SKM-1 (cell line): ENCODE measurements around the gene IYD.

Experiments used
- DNase-seq: peaks from one replicate; lab custom pipeline; 2025; ENCODE audit not compliant: unreplicated experiment; lab: John Stamatoyannopoulos, UW

The IYD gene

DNA sequence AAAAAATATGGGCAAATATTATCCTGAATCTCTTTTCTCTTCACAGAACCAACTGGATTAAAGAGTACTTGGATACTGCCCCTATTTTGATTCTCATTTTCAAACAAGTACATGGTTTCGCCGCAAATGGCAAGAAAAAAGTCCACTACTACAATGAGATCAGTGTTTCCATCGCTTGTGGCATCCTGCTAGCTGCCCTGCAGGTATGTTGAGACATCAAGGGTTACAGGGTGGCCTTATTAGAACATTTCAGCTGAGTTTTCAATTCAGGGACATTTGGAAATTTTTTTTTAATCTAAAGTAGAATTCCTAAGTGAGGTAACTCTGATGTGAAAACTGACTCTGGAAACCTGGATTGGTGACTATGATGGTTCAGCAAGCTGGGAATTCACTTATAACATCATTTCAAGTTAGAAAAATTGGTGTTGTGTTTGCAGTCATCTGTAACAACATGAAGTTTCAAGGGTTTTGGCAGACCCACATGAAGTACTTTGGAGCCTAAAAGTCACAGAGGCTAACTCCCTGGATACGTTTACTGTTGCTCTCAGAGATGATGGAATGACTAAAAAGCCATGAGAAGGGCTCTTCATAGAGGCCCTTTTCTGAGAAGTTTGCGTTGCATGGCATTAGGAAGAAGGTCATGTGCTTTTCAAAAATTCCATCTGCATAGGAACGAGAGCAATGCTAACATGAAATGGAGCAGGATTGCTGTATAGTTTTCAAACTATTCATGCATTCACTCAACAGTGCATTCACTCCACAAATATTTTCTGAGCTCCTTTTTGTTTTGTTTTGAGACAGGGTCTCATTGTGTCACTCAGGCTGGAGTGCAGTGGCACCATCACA, 25.5 kb downstream of the IYD start:
- no peak for DNase-seq

DNA sequence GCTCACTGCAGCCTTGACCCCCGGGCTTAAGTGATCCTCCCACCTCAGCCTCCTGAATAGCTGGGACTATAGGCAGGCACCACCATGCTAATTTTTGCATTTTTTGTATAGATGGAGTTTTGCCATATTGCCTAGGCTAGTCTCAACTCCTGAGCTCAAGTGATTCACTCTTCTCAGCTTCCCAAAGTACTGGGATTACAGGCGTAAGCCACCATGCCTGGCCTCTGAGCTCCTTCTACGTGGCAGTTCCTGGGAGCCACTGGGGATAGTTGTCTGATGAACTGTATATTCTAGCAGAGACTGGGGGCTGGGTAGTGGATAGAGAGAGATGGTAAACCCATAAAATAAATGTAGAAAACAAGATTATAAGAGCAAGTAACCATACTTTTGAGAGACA, 26.1 kb downstream of the IYD start:
- no peak for DNase-seq

DNA sequence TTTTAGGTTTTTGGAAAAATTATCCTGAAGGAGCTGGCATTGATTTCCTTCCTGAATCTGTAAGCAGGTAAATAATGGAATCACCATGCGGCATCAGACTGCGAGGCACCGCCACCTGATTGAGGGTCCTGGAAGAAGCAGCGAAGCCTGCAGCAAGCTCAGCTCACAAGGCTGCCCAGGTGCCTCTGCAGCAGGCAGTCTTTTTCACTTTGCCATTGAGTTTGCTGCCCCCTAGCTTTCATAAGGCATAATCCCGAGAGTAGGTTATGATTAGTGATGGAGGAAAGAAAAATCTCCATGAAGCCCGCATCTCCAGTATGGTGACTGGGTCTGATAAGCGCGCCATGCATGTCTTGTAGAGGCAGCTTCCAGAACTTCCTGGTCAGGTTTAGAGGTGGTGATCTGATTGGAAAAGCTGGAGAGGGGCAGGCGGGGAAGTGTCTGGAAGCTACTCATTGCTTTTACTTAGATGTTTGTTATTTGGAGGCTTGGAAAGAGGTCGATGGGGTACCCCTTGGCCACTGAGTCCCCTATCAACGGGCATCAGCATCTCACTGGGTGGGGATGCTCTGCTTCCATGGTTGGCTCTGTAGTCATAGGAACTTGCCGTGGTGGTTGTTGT, 26.7 kb downstream of the IYD start:
- DNase-seq: peak; percentile 27

DNA sequence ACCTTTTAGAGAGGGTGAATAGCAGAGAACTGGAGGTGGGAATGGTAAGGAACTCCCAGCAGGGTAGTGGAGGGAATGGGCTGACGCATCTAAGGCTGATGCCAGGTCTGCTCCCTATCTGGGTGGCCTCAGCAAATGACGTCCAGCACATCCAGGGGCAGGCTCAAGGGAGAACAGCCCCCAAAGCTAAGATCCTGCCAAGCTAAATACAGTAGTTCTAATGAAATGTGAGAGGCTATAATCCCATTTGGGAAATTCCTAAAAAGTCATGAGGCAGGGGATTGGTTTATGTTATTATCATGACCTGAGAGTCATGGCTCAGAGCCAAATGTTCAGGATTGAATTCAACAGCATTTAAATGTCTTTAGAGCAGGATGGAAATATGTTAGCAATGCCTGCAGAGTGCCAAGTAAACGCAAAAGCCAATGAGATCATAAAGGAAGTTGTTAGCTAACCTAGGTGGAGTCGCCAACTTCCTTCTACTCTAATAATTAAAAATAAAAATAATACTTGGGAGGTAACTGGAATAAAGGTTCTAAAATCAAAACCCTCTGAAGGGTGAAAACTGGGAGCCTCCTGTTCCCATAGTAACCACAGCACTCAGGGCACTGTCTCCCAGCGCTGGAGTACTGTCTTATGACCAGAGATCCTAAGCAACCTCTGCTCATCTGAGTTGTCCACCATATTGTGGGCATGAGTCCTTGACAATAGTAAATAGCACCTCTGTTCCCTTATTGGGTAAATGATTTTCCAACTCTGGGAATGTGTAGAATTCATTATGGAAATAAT, 34.8 kb downstream of the IYD start:
- DNase-seq: no peak

DNA sequence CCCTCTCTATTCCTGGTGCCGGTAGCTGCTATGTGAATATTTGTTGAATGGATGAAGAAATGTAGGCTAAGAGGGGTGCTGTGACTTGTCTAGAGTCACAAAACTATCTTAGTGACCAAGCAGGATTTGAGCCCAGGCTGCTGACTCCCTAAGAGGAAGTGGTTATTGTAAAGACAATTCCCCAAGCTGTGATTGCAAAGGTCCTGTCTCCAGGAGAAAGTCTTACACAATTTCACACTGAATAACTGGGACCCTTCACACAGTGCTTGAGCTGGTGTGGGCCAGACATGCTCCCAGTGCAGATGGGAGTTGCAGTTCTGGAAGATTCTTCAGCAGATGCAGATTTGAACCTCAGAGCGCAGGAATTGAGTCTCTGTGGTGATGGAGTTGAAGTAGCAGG, 38.1 kb downstream of the IYD start:
- no peak for DNase-seq

DNA sequence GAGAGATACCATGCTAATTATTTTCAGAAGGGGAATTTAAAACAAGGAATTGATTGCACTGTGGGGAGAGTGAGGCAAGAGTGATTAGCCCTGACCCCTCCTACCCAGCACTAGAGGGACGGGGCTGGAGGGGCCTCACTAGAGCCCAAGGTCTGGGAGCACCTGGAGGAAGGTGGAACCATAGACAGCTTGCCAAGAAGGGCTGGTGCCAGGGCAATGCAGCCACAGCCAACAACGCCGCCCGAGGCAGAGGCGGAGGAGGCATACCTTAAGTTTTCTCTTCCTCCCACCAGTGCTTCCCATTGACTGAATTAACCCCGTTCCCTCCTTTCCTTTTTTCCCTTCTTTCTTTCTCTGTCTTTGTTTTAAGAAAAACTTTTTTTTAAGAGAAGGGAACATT, 40.0 kb downstream of the IYD start:
- no peak for DNase-seq

DNA sequence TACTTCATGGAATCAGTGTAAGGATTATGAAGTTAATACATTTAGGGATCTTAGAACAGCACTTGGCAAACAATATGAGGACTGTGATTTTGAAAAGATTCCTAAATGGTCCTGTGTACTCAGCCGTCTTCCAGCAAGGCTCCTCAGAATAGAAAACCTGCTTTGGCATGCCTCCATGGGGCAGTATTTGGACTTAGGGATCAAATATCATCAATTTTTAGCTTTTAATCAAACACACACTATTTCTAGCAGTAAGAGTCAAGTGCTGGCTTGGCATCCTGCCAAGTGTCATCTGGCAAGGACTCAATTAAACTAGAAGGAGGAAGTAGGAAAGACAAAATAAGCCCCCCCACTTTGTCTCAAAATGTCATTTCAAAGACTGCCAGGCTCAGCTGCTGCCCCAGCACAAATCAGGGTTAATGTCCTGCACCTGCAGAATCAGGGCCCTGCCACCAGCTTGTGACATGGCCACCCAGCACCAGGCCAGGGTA, 40.8 kb downstream of the IYD start:
- DNase-seq: no peak

DNA sequence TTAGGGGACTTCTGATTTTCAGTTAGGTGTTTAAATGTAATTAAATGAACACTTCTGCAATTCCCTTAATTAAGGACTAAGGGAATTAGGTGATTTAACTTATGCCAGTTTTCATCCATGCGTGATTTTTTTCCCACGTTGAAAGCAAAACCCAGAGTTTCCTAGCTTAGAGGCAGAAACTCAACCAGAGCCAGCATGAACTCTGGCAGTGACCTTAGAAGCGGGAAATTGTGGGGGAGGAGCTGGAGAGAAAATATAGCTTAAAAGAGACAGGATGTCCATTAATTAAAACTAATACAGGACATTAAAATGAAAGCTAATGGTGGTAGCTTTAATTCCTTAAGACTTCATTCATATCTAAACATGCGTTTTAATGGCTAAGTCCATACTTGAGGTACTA, 41.6 kb downstream of the IYD start:
- DNase-seq: no peak

DNA sequence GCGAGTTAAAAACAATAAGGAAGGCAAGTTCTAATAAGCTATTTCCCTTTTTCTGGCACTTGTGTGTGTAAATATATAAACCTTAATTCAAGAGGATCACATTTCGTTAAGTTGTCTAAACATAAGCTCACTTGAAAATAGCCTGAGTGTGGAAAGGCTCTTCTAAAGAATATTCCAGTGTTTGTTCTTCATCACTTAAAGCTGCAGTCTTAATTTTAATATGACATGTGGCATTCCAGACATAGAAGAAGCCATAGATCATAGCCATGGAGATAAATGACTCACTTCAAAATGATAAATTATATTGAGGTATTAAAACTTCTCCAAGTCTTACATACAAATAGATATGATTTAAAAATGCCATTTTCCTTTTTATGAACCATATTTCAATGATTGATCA, 42.1 kb downstream of the IYD start:
- no peak for DNase-seq

DNA sequence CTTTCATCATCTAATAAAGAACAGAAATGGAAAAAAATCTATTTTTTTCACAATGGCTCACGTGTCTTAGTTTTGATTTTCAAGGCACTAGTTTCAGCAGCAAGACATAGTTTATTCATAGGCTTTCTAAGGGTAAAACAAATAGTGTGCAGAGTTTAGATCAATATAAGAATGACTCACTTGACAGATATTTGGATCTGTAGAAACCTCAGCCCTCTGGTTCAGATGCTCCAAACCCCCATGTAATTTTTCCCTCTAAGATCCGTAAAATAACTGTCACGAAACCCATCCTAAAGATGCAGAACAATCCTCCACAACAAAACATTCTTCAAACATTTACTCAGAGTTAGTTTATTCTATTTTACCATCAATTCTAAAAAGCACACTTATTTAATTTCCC, 43.4 kb downstream of the IYD start:
- DNase-seq: no peak

DNA sequence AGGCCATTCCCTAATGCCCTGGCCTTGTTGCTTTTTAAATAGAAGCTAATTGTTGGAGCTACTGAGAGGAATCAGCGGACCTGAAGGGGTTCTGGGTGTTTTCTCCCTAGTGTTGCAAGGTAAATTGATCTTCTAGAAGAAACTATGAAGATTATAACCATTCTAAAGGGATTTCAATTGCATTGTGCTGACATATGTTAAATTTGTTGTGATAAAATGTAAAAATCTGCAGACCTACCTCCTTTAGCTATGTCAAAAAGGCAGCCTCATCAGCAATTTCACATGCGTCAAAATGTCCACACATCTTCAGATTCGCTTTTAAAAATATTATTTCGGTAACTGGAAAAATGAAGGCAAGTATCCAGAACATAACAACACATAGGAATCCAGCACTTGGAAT, 44.4 kb downstream of the IYD start:
- no peak for DNase-seq

DNA sequence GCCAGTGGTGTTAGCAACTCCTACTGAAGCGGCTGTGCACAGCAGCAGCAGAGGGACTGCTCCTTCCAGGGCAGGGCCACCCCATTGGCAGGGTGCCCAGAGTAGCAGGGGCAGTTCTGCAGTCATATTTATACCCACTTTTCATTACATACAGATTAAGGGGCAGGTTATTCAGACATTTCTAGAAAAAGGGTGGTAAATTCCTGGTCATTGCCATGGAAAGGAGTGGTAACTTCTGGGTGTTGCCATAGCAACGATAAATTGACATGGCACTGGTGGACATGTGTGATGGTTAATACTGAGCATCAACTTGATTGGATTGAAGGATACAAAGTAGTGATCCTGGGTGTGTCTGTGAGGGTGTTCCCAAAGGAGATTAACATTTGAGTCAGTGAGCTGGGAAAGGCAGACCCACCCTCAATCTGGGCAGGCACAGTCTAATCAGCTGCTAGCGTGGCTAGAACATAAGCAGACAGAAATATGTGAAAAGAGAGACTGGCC, 45.0 kb downstream of the IYD start:
- no peak for DNase-seq

DNA sequence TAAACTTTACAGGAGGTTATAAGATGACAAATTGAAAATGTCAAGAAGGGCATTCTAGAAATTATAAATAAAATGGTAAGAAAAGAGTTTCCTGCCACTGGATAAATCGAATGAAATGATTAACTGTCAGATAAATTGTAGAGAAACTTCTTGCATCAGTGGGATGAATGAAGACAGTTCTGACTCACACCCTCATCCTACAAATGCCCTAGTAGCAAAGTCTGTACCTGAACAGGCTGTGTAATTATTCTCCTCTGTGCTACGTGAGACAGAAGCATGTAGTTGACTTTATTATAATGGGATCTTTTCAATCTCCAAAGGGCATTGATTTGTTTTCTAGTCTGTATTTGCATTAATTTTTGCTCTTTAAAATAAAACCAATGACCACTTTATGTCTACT, 47.3 kb downstream of the IYD start:
- DNase-seq: no peak

DNA sequence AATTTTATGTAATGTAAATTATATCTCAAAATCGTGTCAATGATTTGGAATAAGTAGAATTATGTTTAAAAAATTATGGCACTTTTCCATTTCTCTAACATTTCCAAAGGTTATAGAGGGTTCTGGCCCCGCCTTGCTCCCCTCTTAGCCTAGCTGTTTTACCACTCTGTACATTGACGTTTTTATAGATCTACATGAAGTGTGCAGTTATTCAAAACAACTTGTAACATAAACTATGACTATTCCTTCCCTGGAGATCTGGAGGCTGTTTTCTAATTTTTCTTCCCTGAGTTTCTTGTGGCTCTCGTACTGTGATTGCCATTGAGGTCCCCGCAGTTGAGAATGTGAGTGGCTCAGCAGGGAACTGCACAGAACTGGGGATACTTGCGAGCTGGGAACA, 48.4 kb downstream of the IYD start:
- DNase-seq: no peak

DNA sequence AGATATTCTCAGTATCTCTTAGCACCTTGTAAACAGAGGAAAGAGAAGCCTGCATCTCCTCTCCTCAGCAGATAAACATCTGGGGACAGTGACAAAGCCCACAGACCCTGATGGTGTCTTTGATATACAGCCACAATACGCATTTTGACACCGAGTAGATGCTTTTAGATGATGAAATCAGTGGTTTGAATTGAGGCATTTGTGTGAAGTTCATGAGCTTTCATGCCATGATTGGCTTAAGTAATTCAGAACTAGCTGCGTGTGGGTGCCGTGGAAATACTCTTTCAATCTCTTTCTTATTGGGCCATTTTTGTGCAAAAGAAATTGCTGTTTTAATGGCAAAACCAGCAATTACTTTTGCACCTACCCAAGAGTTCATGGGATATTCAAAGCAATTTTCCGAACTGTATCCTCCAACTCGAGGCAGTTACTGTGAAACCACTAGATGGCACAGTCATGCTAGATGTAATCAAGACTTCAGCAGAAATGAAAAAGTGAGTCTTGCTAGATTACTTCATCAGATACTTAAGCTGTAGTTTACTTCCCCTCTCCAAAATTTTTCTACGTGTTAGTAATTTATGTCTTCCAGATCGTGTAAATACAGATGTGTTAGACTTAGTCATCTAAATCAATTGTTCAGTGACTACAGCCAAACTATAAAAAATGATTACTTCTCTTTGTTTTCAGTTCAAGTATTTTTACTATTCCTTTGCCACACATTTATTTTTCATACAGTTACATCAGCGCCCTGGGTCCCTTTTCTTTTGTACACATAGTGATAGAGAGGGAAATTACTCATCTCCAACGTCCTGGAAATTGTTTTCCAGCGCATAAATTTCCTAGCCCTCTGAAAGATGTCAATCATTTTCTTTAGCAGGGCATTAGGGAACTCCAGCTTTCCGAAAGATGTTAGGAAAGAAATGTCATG, 49.4 kb downstream of the IYD start:
- DNase-seq: peak; percentile 58

DNA sequence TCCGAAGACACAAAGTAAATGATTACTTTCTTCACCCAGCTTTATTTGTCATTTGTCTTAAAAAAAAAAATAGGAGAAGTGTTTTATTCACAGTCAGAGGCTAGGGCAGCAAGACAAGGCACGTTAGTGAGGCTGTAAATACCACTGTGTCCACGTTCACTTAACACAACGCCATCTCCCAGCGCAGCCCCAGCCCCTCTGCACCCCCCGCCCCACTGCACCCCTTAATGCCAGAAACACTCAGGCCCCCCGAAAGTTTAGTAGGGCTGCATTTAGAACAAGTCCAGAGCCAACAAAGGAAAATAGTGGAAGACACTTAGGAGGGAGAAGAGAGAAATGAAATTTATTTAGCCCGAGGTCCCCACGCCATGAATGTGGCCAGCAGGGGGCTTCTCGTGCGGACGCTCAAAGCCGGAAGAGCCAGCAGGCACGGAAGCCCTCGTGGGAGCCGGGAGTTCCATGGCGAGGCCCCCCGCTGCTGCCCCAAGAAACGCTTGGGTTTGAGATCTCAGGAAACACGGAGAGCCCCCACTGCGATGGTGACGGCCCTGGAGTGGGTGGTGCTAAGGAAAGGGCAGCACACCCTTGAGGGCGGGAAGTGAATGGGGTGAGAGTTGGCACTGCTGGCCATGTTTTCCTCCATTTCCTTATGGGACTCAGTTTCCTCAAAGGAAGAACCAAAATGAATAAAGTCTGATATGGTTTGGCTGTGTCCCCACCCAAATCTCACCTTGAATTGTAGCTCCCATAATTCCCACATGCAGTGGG, 50.2 kb downstream of the IYD start:
- no peak for DNase-seq

DNA sequence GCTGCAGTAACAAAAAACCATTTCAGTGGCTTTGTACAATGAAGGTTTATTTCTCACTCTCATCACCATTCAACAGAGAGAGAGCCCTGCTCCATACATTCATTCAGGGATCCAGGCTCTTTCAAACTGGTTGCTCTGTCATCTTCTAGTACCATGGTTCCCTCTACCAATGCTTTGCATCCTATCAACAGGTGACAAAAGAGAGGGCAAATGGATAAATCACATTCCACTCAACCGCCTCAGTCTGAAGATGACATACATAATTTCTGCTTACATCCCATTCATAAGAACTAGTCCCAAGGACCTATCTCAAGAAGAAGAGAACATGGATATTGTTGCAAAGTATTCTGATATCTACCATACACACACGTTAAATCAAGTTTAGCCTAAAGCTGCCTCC, 51.6 kb downstream of the IYD start:
- DNase-seq: no peak

DNA sequence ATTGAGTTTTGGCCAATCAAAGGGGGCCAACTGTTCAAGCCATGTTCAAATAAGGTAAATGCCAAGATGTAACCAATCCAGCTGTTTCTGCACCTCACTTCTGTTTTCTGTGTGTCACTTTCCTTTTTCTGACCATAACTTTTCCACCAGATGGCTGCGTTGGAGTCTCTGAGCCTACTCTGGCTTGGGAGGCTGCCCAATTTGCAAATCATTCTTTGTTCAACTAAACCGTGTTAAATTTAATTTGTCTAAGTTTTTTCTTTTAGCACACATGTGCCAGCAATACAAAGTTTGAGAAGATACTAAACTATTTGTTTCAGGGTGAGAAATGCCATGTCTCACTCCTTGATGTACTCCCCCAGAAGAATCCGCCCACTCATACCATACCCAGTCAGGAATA, 52.1 kb downstream of the IYD start:
- no peak for DNase-seq

DNA sequence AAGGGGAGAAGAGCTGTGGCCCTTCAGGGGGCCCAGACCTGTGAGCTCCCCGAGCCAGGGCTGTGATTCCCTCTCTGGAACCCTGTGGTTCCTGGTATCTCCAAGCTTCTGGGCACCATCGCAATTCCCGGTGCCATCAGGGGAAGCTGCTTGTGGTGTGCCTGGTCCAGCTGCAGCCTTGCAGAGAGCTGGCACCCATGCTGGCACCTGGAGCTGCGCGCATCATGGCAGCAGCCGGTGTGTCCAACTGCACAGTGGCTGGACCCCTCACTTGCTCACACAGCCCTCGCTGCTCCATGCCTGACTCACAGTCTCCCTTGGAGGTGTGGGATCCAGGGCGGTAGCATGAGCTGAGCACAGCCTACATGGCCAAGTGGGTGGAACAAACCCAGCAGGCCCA, 56.7 kb downstream of the IYD start:
- no peak for DNase-seq

DNA sequence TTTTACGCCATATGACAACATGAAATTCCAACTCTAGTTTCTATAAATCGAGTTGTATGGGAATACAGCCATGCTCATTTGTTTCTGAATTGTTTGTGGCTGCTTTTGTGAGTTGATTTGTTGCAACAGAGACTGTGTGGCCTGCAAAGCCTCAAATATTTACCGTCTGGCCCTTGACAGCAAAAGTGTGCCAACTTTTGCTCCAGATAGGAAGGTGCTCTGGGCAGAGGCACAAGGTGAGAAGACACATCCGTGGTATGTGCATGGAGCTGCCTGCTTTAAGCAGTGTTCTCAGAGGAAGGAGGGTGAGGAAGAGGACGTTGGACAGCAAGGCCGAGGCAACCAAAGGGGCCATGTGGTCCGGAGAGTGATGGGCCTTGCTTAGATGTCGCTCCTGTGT, 57.4 kb downstream of the IYD start:
- DNase-seq: no peak
